SK-N-SH treated with all-trans-retinoic acid at 6 μM for 48 hours (cell line): ENCODE measurements around the gene MALRD1.

ENCODE experiments used
- ATAC-seq: fragments of 200-7000 bp; cut with Tn5 transposase; 3 replicates; pipeline ENCODE4 v1.9.1; 2020; ENCODE audit warnings: mild to moderate bottlenecking, moderate library complexity
- ARNTL ChIP-seq: fragments of 450-650 bp; formaldehyde crosslinking; IDR thresholded peaks from 2 replicates; pipeline ENCODE4 v1.5.0; 2020; ENCODE audit warnings: low read depth, mild to moderate bottlenecking, moderate library complexity, borderline replicate concordance
- BACH2 ChIP-seq: fragments of 250-450 bp; sonication (Bioruptor Pico); IDR thresholded peaks from 2 replicates; pipeline ENCODE4 v1.9.0; 2021; ENCODE audit warnings: mild to moderate bottlenecking, borderline replicate concordance
- CREB5 ChIP-seq: fragments of 250-450 bp; sonication (Bioruptor Pico); IDR thresholded peaks from 2 replicates; pipeline ENCODE4 v1.5.1; 2020; ENCODE audit warnings: low read depth, mild to moderate bottlenecking, moderate library complexity
- CSDC2 ChIP-seq: fragments of 250-450 bp; sonication (Bioruptor Pico); IDR thresholded peaks from 2 replicates; pipeline ENCODE4 v1.5.0; 2020; ENCODE audit warnings: mild to moderate bottlenecking, moderate library complexity
- CSRNP3 ChIP-seq: fragments of 250-450 bp; sonication (Bioruptor Pico); IDR thresholded peaks from 2 replicates; pipeline ENCODE4 v1.5.1; 2021; ENCODE audit warnings: mild to moderate bottlenecking, moderate library complexity
- ESRRG ChIP-seq: fragments of 250-450 bp; sonication (Bioruptor Pico); IDR thresholded peaks from 2 replicates; pipeline ENCODE4 v1.6.1; 2021; ENCODE audit warnings: mild to moderate bottlenecking
- GLIS3 ChIP-seq: fragments of 250-450 bp; sonication (Bioruptor Pico); IDR thresholded peaks from 2 replicates; pipeline ENCODE4 v1.5.0; 2020; ENCODE audit warnings: mild to moderate bottlenecking, moderate library complexity
- ISL1 ChIP-seq: fragments of 250-450 bp; sonication (Bioruptor Pico); IDR thresholded peaks from 2 replicates; pipeline ENCODE4 v2.1.2; 2022; ENCODE audit warnings: mild to moderate bottlenecking, moderate library complexity
- OSR1 ChIP-seq: fragments of 250-450 bp; sonication (Bioruptor Pico); IDR thresholded peaks from 2 replicates; pipeline ENCODE4 v1.8.0; 2022; ENCODE audit warnings: moderate library complexity, mild to moderate bottlenecking, inconsistent platforms
- PATZ1 ChIP-seq: fragments of 250-450 bp; sonication (Bioruptor Pico); IDR thresholded peaks from 2 replicates; pipeline ENCODE4 v1.8.0; 2020; ENCODE audit warnings: mild to moderate bottlenecking, moderate library complexity, borderline replicate concordance
- PPARA ChIP-seq: fragments of 250-450 bp; sonication (Bioruptor Pico); IDR thresholded peaks from 2 replicates; pipeline ENCODE4 v1.5.0; 2020; ENCODE audit warnings: mild to moderate bottlenecking, borderline replicate concordance
- SNAI2 ChIP-seq: fragments of 250-450 bp; sonication (Bioruptor Pico); IDR thresholded peaks from 2 replicates; pipeline ENCODE4 v1.5.0; 2020; ENCODE audit warnings: mild to moderate bottlenecking, moderate library complexity
- TCF4 ChIP-seq: fragments of 250-450 bp; sonication (Bioruptor Pico); IDR thresholded peaks from 2 replicates; pipeline ENCODE4 v1.8.0; 2021; ENCODE audit warnings: mild to moderate bottlenecking, moderate library complexity, borderline replicate concordance
- TOX ChIP-seq: fragments of 250-450 bp; sonication (Bioruptor Pico); IDR thresholded peaks from 2 replicates; pipeline ENCODE4 v1.8.0; 2021; ENCODE audit warnings: mild to moderate bottlenecking, moderate library complexity, borderline replicate concordance
- ZC3H10 ChIP-seq: fragments of 250-450 bp; sonication (Bioruptor Pico); IDR thresholded peaks from 2 replicates; pipeline ENCODE4 v1.5.1; 2021; ENCODE audit warnings: mild to moderate bottlenecking, moderate library complexity
- ZFP3 ChIP-seq: fragments of 250-450 bp; sonication (Bioruptor Pico); IDR thresholded peaks from 2 replicates; pipeline ENCODE4 v1.5.0; 2020; ENCODE audit warnings: mild to moderate bottlenecking, moderate library complexity
- ZFP30 ChIP-seq: fragments of 450-650 bp; formaldehyde crosslinking; IDR thresholded peaks from 2 replicates; pipeline ENCODE4 v1.5.0; 2022; ENCODE audit warnings: mild to moderate bottlenecking, moderate library complexity
- ZNF565 ChIP-seq: fragments of 450-650 bp; formaldehyde crosslinking; conservative IDR thresholded peaks from 2 replicates; pipeline ENCODE4 v1.5.0; 2020; ENCODE audit warnings: low read depth, mild to moderate bottlenecking, moderate library complexity
- ZNF70 ChIP-seq: fragments of 450-650 bp; formaldehyde crosslinking; IDR thresholded peaks from 2 replicates; pipeline ENCODE4 v1.5.0; 2020; ENCODE audit warnings: mild to moderate bottlenecking, moderate library complexity
- ZNF8 ChIP-seq: fragments of 450-650 bp; formaldehyde crosslinking; IDR thresholded peaks from 2 replicates; pipeline ENCODE4 v1.5.0; 2020; ENCODE audit warnings: mild to moderate bottlenecking, moderate library complexity
- TF ChIP-seq, protein P1 (sequence below): fragments of 250-450 bp; sonication (Bioruptor Pico); IDR thresholded peaks from 2 replicates; pipeline ENCODE4 v1.8.0; 2021; ENCODE audit warnings: low read depth, mild to moderate bottlenecking, moderate library complexity, borderline replicate concordance
- TF ChIP-seq, protein P2 (sequence below): fragments of 250-450 bp; sonication (Bioruptor Pico); IDR thresholded peaks from 2 replicates; pipeline ENCODE4 v1.5.0; 2020; ENCODE audit warnings: mild to moderate bottlenecking, moderate library complexity

Gene MALRD1

DNA sequence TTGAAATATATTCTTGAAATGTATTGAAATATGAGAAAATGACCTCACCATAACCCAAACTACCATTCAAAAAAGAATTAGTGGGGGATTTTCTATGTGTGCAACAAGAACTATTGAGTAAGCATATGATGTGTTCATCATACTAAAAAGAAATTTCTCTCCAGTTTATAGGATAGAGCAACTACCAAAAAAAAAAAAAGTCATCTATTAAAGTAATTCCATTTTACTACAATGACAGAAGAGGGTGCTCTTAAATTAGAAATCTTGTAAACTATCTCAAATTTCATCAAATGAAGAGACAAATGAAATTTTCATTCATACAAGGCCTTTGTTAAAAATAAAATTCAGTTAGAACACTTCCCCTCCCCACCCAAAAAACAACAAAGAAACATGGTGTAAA is 572.2 kb downstream of the MALRD1 start:
- TF ChIP-seq PATZ1 (no peak), ZFP3 (CRISPR knock-in tag) (no peak), ZNF70 (CRISPR knock-in tag) (no peak), ARNTL (no peak), ISL1 (CRISPR knock-in tag) (no peak), ZNF8 (no peak), BACH2 (CRISPR knock-in tag) (no peak), TOX (CRISPR knock-in tag) (no peak), TCF4 (CRISPR knock-in tag) (no peak), ZNF565 (no peak), GLIS3 (CRISPR knock-in tag) (no peak), ESRRG (CRISPR knock-in tag) (no peak), CREB5 (CRISPR knock-in tag) (no peak), ZFP30 (CRISPR knock-in tag) (no peak), PPARA (CRISPR knock-in tag) (no peak), OSR1 (CRISPR knock-in tag) (no peak)
- TF ChIP-seq, protein P1, sequence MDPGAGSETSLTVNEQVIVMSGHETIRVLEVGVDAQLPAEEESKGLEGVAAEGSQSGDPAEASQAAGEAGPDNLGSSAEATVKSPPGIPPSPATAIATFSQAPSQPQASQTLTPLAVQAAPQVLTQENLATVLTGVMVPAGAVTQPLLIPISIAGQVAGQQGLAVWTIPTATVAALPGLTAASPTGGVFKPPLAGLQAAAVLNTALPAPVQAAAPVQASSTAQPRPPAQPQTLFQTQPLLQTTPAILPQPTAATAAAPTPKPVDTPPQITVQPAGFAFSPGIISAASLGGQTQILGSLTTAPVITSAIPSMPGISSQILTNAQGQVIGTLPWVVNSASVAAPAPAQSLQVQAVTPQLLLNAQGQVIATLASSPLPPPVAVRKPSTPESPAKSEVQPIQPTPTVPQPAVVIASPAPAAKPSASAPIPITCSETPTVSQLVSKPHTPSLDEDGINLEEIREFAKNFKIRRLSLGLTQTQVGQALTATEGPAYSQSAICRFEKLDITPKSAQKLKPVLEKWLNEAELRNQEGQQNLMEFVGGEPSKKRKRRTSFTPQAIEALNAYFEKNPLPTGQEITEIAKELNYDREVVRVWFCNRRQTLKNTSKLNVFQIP: no peak

GRCh38 chr10:19623321-19623720 is 574.7 kb downstream of the MALRD1 start:
- no peak for ATAC-seq
- TF ChIP-seq ZNF70 (CRISPR knock-in tag) (no peak), PATZ1 (no peak), TCF4 (CRISPR knock-in tag) (no peak), BACH2 (CRISPR knock-in tag) (no peak), TOX (CRISPR knock-in tag) (no peak), SNAI2 (CRISPR knock-in tag) (no peak), ZFP30 (CRISPR knock-in tag) (no peak), ESRRG (CRISPR knock-in tag) (no peak), ZFP3 (CRISPR knock-in tag) (no peak), GLIS3 (CRISPR knock-in tag) (no peak), ARNTL (no peak), ZC3H10 (CRISPR knock-in tag) (no peak), OSR1 (CRISPR knock-in tag) (no peak), CSRNP3 (no peak), PPARA (CRISPR knock-in tag) (no peak), ZNF565 (no peak), CSDC2 (CRISPR knock-in tag) (no peak), ZNF8 (no peak)
- TF ChIP-seq, protein P2, sequence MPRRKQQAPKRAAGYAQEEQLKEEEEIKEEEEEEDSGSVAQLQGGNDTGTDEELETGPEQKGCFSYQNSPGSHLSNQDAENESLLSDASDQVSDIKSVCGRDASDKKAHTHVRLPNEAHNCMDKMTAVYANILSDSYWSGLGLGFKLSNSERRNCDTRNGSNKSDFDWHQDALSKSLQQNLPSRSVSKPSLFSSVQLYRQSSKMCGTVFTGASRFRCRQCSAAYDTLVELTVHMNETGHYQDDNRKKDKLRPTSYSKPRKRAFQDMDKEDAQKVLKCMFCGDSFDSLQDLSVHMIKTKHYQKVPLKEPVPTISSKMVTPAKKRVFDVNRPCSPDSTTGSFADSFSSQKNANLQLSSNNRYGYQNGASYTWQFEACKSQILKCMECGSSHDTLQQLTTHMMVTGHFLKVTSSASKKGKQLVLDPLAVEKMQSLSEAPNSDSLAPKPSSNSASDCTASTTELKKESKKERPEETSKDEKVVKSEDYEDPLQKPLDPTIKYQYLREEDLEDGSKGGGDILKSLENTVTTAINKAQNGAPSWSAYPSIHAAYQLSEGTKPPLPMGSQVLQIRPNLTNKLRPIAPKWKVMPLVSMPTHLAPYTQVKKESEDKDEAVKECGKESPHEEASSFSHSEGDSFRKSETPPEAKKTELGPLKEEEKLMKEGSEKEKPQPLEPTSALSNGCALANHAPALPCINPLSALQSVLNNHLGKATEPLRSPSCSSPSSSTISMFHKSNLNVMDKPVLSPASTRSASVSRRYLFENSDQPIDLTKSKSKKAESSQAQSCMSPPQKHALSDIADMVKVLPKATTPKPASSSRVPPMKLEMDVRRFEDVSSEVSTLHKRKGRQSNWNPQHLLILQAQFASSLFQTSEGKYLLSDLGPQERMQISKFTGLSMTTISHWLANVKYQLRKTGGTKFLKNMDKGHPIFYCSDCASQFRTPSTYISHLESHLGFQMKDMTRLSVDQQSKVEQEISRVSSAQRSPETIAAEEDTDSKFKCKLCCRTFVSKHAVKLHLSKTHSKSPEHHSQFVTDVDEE (CRISPR knock-in tag): no peak
- TF ChIP-seq, protein P1: no peak

More for the DNA sequence above, 572.2 kb downstream of the MALRD1 start:
- ATAC-seq: no peak
